Measurements from ENCODE around the gene TBC1D16.

DNA sequence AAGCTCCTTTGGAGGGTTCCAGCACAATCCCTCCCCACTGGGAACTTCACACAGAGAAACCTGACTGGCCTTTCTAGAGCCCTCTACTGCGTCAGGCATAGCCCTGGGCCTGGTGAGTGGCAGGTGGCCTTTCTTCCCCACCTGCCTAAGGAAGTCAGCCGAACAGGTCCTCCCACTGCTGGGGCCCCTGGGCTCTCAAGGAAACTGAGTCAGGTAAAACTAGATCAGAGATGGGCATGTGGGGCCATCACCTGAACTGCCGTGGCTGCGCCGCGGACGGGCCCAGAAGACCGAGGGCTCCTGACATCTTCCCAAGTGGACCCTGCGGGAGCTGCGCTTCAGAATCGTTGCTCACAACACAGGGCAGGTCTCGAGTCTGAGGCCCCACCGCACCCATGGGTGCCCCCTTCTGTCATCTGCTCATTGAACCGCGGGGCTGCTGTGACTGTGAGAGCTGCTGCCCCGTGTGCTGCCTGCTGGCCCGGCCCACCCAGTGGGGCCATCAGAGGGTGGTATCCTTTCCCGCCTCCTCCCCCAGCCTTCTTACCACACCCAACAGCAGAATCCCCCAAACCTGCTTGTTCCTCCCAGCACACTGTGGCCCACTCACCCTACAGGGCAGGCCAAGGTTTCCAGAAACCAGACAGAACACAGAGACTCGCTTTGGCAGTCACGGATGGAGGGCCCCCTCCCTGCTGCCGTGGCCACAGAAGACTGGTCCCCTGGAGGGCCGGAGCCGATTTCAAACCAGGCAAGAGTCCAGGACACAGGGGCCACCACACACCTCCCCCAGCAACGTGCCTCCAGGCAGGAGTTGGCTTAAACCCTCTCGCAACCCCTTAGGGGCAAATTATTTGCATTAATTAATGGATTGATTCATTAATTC is 81.1 kb downstream of the TBC1D16 start:
- TF ChIP-seq TAF1 (IDR thresholded peaks at IDR 0.05; ENCODE audit: borderline replicate concordance, low read depth, low read length) (no peak), POLR2A (IDR thresholded peaks at IDR 0.05; ENCODE audit: low read depth, low read length) (no peak), POLR2AphosphoS5 (IDR thresholded peaks at IDR 0.05; ENCODE audit: low read depth, low read length) (no peak)

All from GM12892 (cell line).